Pulmonary artery endothelial cell (primary cell): ENCODE measurements around the gene PLOD2. TPM values are rescaled to one million over a fixed set of nuclear protein-coding genes. Genes with fewer than 3 reads are reported as not detected.

ENCODE experiments used
- DNase-seq: peaks from one replicate; pipeline ENCODE4 v3.0.0-alpha.2; 2011; ENCODE audit warnings: low read depth, low spot score
- total RNA-seq: library from RNA; depleted of rRNA; stranded (reverse); fragments of >200 nt; gene quantifications from 2 replicates; pipeline ENCODE4 v1.2.3, GENCODE V29; 2014

The PLOD2 gene
- total RNA-seq, 1 donor from 2014 or later = 312 TPM

DNA sequence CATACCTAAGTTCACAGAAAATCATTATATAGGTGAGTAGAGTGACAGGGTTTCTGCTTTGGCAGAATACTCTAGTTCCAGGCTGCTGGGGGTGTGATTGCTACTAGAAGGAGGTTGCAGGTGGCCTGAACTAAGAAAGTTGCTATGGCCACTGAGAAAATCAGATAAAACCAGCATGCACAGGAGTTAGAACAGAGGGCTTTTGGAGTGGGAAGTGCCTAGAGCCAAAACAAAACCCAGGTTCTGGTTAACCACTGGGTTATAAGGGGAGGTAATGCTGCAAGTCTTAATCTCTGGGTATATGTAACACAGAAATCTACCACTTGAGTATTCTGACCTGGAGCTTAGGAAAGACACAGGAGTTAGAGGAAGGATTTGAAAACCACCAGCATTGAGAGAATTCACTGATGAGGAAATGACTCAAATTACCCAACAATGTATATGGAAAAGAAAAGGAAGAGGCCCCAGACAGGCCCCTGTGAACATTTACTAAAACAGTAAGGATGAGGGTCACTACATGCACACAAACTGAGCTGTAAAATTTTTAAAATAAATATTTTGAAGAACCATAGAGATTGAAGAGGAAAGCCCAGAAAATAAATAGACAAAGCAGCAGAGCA is 60.0 kb downstream of the PLOD2 start:
- DNase-seq = peak; percentile 41

DNA sequence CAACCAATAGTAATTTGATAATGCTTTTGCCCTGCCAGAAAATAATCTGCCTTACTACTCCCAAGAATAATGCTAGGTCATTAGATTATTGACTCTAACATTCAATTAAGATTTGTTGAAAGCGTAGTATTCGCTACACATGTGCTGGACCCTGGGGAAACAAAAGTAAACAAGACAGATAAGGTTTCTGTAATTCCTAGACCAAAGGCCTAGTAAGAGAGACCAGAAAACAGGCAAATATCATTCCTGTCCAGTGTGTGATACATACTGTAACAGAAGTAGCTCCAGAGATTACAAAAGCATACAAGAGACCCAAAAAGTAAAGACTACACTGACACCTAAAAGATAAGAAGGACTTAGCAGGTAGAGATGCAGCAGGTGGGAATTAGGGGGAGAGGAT is 60.8 kb downstream of the PLOD2 start:
- DNase-seq = no peak

DNA sequence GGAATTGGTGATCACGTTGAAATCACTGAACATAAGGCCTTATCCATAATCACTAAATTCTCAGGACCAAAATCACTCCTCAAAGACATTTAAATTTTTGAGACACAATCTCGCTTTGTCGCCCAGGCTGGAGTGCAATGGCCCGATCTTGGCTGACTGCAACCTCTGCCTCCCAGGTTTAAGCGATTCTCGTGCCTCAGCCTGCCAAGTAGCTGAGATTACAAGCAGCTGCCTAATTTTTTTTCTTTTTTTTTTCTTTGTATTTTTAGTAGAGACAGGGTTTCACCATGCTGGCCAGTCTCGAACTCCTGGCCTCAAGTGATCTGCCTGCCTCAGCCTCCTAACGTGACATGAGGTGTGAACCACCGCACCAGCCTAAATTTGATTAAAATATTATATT is 61.7 kb downstream of the PLOD2 start:
- no peak for DNase-seq

DNA sequence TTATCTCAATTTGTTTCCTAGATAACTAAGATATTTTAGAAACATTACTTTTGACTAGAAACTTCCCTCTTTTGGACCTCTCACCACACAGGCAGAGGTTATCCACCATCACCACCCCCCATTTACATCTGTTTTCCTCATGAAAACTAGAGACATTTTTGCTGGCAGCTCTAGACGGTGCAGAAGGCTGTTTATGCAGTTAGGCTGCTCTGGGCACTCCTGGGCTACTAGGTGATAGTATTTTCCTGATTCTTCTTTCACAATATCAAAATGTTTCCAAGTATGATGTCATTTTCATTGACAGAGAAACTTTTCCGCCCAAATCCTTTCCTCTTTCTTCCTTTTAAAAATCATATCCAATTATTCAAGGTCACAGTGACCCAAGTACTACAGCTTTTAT is 67.1 kb downstream of the PLOD2 start:
- DNase-seq = no peak

DNA sequence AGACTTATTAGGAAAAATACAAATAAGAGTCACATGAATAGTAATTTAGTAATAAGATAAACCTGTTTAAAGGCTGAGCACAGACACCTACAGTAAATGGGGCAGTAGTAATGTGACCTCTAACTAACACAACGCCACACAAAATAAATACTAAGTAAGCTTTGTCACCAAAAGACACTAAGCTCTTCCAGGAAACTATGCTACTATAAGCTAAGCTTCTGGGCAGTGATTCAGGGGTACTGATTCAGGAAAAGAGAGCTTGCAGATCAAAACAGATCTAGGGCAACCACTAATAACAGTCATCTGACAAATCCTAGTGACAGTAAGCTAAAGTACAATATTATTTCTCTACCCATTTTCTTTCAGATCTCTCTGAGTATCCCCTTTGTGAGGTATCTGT is 68.8 kb downstream of the PLOD2 start:
- no peak for DNase-seq

DNA sequence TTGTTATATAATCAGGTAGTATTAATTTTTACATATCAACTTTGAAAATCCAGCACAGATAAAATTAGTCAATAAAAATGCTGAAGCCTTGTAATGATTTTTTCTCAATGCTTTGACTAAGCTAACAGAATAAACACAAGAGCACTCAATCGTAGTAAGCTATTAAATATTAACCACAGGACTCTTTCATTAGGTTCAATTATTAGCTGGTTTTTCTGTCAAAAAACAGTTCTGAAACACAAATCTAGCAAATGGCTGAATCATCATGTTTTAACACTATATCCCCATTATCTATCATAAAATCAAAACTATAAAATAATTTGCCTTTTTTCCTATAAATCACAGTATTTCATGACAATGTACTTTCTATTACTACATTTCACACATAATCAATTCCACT is 69.6 kb downstream of the PLOD2 start:
- DNase-seq = no peak

DNA sequence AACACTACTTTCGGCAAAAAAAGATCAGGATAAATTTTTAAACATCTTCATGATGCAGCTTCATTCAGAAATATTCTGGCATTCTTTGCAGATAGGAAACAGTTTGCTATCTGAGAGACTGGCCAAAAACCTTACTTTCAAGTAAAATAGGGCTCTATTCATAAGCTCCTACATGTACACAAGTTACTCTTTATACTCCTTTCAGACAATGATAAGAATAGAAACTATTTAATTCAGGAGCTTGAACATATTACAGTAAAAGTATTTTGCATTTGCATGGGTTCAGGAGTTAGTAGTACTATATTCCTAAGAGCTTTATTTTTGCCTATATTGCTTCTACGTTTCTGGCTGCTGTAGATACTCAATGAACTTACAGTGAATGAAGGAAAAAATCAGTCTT is 70.5 kb downstream of the PLOD2 start:
- no peak for DNase-seq

DNA sequence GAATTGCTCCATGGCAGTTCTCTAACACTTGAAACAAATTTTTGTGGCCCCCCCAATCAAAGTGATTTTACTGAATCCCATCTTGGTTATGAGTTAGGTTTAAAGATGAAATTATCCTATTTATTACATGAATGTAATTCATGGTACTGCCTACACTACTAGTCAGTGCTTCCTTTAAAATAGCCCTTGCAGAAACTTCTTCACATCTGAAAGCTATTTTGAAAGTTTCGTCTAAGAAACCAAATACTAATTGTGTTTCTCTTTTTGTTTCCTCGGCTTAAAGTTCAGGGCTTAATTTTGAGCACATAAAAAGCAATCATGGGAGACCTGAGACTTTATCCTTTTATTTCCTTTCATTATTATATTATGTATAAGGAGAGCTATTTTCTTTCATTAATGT is 72.1 kb downstream of the PLOD2 start:
- DNase-seq = no peak

DNA sequence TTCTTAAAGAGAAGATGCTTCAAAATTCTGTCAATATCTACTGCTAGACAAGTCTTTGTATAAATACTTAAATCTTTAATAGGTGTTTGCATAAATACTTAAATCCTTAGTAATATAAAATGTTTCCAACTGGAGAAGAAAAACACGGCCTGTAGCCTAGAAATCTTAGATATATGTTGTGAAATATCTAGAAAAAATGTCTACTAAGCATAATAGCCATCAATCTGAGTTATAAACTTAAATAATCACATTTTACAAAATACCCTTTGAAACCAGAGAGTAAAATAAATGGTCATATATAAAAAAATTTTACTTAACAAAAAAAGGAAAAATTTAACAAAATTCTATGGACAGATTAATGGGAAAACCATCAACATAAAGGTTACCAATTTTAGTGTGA is 73.9 kb downstream of the PLOD2 start:
- DNase-seq = no peak

DNA sequence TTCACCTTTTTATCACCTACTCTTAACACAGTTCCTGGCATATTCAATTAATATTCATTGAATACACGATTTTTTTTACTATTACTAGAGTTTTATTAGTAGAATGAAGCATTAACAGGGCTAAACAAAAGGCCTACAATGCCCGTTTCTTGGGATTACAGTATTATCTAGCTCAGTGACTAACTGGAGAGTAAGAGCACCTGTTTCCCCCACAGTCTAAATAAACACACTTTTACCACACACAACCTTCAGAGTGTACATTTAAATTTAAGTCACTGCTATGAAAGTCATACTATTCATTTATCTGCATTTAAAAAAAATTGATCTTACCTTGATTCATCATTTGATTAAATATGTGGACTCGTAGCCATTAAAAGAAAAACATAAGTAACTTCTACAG is 74.8 kb downstream of the PLOD2 start:
- DNase-seq = no peak

DNA sequence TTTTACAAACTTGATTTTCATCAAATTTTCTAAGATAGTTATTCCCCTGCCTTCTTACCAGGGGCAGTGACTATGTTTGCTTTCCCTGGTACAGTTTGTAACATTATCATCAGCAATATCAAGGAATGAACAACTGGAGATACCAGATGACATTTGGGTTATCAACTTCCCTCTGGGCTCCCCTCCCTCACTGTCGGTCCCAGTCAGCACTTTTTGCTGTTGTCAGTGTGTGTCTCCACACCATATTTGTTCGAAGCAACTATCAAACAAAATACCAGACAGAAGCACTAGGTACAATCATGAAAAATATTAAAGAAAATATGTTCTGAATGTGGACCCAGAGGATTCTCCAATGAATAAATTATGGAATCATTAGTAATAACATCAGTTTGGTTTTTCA is 75.3 kb downstream of the PLOD2 start:
- DNase-seq = no peak

DNA sequence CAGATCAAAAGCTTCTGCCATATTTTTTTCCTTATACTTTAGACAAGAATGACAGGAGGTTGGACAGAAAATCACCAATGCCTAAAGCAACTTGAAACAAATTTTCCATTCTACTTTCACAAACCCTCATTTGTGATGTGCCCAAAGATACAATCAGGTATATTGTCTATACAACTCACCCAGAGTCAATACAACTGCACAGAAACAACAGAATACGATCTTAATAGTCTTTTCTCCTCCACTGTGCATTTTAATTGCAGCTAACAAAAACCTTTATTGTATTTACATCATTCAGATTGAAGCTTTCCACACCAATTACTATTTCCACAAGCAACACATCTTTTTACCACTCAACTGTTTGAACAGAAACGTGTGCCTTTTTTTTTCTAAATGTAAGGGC is 80.4 kb downstream of the PLOD2 start:
- no peak for DNase-seq

DNA sequence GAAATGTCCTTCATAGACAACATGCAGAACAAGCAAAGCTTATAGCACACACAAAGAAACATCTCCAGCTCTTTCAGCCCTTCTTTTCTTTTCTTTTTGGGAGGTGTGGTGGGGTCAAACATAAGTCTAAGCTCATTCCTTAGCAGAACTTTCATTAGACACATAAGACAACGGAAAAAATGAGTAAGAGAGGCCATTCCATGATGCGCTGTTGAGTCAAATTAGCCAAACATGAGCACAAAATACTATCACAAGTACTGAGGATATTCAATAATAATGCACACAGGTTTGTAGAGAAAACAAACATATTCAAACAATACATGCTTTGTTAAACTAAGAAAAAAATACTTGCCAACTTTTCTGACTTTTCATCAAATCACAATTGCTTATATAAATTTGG is 83.0 kb downstream of the PLOD2 start:
- no peak for DNase-seq

DNA sequence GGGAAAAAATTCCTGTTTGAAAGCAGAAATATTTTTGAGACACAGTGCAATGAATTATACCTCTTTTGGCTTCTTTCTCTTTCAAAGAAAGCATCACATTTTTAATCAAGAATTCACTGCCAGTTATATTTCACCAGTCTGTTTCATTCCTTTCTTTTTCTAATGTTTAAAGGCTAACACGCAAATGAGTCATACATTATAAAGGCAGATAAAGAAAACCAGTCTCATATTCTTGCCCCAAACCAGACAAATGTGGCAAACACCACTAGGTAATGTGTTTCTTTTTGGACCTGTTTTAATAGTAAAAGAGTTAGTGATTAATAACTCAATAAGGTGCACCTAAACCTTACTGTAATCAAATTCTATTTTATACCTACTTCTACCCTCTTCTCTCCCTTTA is 83.8 kb downstream of the PLOD2 start:
- DNase-seq = no peak

DNA sequence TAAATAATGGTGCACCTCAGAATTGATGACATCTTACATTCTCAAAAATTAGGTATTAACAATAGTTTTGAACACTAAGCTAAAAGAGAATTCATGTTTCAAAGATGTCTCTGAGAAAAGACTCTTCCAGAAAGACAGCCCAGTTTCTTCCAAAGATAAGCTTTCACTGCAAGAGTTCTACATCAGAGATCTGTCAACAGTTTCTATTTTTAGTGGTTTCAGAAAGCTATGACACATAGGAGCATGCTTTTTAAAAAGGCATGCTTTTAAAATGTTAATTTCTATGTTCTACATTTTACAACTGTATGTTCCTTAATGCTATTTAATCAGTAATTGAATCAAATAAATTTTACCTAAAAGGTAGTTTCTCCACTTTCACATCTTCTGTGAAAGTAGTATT is 88.2 kb downstream of the PLOD2 start:
- no peak for DNase-seq

DNA sequence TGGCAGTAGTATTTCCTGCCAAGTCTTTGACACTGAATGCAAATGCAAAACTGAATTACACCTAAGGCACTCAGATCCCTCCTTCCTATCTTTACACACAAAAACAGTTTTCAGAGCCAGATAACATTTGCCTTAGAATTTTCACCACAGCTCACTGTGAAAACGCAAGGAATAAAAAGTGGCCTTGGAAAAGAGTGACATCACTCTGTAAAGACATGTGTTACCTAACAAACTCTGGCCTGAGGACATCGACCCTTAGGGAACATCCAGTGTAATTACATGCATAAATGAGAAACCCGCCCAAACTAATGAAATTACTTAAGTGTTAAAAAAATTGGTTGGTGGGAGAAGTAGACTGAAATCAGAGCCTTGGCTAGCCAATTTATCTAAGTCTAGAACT is 88.9 kb downstream of the PLOD2 start:
- DNase-seq = no peak

DNA sequence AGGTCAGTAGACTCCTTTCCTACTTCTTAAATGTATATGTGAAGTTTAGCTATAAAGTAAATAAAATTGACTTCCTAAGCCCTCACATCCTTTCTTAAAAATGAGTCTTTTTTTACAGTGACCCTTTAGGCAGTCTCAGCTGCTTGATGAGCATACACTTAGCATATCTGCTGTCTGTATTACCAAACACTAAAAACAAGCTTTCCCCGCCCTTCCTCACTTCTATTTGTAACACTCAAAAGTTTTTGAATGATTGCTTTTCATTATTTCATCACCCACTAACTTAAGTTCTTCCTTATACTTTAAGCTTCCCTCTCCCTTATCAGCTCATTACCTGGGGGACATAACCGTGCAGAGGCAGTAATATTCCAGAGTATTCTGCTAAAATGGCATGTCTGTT is 89.4 kb downstream of the PLOD2 start:
- no peak for DNase-seq

DNA sequence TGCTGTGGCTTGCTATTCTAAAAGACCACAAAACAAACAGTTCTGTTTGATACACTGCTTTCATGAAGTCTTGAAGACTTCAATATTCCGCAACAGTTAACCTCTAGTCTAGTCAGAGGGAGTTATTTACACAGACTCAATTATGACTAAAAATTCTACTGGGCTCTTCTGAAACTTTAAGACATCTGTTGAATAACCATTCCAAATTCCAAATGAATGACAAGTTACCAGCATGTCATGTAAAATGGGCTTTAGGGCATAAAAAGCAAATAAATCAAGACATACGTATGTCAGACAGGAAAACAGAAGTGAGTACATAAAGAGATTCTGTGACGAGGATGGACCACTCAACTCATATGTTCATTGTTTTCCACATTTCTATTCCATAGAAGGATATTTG is 93.9 kb downstream of the PLOD2 start:
- no peak for DNase-seq

DNA sequence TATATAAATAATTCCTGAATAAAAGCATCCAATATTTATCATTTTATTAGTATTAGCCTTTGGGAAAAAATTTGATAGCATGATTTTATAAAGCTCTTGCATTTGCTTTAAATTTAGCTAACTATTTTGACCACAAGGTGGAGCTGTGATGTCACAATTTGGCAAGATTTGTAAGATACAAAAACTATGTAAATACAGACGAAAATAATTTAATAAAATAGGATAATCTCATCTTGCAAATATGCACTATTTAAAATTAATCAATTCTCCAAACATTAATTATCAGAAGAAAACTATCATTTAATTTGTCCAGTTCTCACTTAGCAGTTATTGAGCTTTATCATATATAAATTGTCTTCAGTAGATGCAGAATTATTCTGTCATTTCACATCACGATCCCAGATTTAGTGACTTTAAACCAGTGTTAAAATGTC is 95.4 kb downstream of the PLOD2 start:
- peak; percentile 33 for DNase-seq

DNA sequence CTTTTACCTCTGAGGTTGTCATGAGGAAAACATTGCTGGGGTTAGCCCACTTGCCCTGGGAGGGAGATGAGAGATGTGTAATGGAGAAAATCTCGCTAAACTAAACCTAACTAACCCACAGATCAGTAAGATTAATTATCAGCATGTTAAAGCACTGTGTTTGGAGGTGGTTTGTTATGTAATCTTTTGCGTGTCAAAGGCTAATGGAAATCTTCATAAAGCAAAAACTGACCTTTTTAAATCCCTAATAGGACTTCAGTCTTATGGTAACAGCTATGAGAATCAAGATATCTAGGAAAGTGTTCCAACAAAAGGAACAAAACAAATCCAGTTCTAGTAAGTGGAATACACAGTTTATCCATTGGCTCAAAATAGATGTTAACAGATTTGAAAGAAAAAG is 102.7 kb downstream of the PLOD2 start:
- no peak for DNase-seq

DNA sequence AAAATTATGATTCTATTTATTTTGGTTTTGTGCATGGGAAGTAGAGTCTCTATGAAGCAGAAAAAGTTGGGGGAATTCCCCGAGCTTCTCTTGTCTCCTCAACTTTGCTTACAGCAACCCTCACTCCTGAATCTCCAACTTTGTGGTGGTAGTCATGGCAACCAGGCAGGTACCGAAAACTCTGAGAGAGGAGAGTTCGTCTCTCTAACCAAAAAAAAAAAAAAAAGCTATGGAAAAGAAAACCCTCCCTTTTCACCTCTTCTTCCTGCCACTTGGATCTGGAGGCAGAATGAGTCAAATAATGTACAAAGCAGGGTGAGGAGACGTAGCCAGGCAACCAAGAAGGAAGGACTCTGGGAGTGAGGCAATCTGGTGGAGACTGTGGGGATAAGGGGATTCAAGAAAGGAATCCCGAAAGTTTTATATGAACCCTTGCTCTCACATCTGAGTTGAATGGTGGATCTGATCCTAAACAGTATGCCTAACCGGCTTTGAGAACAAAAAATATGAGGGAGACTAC is 108.1 kb downstream of the PLOD2 start:
- DNase-seq = no peak

DNA sequence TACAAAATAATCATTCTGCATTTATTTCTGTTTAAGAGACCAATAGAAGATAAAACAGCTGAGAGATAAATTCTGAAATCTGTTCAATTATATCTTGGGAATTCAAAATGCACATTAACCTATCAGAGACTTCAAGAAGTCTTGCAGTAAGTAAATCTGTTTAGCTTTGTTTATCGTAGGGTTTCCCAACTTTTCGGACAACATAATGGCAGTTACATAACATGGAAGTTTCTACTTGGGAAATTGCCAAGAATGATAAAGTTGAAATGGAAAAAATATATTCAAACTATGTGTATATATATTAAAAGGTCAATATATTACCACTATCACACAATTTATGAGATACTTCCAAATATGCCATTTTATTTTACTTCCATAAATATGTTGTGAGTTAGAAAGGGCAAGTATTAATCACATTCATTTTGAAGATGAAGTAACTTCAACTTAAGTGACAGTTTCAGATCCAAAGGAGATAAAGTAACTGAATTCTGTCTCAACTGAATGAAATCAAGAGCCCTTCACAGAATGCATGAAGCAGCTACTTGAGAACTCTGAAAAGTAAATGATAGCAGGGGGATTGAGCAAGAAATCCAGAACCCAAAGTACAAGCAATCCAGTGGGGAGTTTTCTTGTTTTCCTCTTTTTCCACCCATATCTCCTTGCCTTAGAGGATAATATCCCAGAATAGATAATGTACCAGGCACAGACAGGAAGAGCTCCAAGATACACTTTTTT is 108.8 kb downstream of the PLOD2 start:
- no peak for DNase-seq

DNA sequence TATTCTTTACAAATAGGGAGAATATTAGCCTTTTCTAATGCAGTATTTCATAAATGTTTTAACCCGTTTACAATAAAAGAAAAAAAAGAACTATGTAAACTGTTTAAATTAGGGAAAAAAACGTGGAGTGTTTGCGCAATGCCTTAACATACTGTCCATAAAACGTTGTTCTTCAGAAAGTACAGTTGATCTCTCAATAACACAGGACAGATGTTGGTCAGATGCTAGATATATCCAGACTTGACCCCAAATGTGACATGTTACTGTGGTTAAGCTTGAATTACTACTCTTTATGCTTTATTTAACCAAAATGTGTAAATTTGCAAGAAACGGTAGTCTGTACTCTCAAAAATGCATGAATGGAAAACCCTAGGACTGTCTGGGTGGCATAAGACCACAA is 110.3 kb downstream of the PLOD2 start:
- no peak for DNase-seq
